ENCODE data around the gene SPANXN4.

SPANXN4 gene, protein sequence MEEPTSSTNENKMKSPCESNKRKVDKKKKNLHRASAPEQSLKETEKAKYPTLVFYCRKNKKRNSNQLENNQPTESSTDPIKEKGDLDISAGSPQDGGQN

DNA sequence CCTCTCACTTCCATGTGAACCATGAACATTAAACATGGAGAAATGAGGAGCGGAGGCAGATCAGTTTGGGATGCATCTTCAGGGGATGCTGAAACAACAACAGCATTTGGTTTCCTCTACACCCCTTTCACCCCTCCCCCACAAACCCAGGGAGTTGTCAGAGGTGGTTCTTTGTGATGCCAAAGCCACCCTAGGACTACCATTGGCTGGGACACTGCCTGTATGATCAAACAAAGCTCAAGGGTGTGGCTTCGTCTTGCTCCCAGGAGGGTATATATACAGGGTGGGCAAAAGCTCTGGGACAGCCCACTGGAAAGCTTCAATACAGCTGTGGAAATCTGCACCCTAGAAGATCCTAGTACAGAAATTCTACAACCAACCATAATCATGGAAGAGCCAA is at the start of gene SPANXN4:
Gene SPANXN4 (plus strand): TSS at position 301 of the 400 bp plus-strand sequence. CDS start 87 bp downstream, at position 388.
- no peaks in the 10 kb centered on the region for H3K36me3 ChIP-seq (ENCODE audit: insufficient read depth, low read length)
- no peaks in the 10 kb centered on the region for H3K27me3 ChIP-seq (ENCODE audit: insufficient read depth, low read length)
- H3K4me1 ChIP-seq (ENCODE audit: insufficient read depth, low read length): no peaks in the 10 kb centered on the region

DNA sequence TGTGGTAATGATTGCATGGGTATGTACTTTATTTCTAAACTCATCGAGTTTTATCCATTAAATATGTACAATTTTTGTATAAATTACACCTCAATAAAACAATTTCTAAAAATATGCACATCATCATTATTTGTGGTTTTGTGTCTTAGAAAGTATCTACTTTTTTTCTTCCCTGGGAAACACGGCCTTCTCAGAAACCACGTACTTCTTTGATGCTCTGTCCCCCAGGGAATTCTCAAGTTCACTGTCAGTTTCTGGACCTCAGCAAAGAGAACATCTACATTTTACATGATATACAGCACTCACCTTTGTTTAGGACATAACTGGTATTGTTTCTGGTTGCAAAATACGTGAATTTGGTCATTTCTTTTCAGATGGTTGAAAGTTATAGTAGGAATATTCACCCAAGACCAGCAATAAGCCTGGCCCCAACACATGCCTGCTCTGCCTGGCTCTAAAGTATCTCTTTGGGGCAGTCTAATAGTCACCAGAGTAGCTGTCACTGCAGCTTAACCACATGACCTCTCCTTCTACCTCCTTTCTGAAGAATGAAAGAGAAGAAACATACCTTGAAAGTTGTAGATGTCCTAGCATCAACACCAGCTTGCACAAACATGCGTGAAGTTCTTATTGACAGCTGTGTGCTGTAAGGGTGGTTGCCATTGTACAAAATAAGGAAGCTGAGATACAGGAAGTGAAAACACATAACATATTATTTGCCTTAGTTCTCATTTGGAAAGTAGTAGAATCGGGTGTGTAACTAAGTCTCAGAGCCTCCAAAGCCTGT is 48.4 kb upstream of the SPANXN4 start:
- Histone ChIP-seq H3K4me3 (ENCODE audit: low read length) (no peak overlapping the region), H3K27me3 (ENCODE audit: insufficient read depth, low read length) (no peaks in the 10 kb centered on the region), H3K9me3 (ENCODE audit: low read length) (no peaks in the 10 kb centered on the region), H3K4me1 (ENCODE audit: insufficient read depth, low read length) (no peaks in the 10 kb centered on the region), H2AFZ (ENCODE audit: low read depth, low read length) (no peak overlapping the region), H3K36me3 (ENCODE audit: insufficient read depth, low read length) (no peaks in the 10 kb centered on the region)

More for the DNA sequence above, at the start of gene SPANXN4:
- no peaks in the 10 kb centered on the region for H3K9me3 ChIP-seq (ENCODE audit: low read length)
- no peak within 1 kb of the TSS for H2AFZ ChIP-seq (ENCODE audit: low read depth, low read length)
- H3K4me3 ChIP-seq (ENCODE audit: low read length): no peak within 1 kb of the TSS

DNA sequence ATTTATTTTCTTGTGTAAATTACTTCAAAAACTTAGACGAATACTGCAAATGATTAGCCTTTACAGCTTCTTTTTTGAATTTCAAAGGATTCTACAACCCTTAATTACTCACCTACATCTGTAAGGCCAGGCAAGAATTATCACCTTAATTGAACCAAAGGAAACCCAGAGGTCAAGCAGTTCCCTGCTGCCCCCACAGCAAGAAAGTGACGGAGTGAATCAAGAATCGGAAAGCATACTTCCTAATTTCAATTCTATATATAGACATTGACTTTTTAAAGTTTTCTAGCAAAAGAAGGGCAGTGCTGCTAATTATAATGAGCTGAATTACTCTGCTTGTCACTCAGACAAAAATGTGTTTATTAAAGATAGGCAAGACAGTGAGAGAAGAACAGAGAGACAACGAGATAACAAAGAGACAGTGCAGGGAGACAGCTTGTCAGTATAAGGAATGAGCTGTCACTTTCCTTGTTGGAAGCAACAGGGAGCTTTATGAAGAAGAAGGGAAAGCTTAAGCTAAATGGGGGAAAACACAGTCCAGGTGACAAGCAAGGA is 47.5 kb upstream of the SPANXN4 start:
- H3K36me3 ChIP-seq (ENCODE audit: insufficient read depth, low read length): no peaks in the 10 kb centered on the region
- no peaks in the 10 kb centered on the region for H3K9me3 ChIP-seq (ENCODE audit: low read length)
- no peak overlapping the region for H2AFZ ChIP-seq (ENCODE audit: low read depth, low read length)
- H3K4me1 ChIP-seq (ENCODE audit: insufficient read depth, low read length): no peaks in the 10 kb centered on the region
- no peaks in the 10 kb centered on the region for H3K27me3 ChIP-seq (ENCODE audit: insufficient read depth, low read length)
- no peak overlapping the region for H3K4me3 ChIP-seq (ENCODE audit: low read length)

DNA sequence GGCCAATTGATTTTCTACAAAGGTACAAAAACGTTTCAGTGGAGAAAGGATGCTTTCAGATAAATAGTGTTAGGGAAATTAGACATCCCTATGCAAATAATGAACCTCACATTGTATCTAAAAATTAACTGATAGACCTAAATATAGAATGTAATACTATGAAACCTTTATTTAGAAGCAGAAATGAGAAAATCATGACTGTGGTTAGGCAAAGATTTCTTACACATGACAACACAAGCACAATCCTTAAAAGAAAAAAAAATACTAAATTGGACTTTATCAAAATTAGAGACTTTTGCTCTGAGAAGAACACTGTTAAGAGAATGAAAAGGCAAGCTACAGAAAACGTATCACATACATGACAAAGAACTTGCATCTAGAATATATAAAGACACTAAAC is 43.0 kb upstream of the SPANXN4 start:
- Histone ChIP-seq H2AFZ (ENCODE audit: low read depth, low read length) (no peak overlapping the region), H3K4me3 (ENCODE audit: low read length) (no peak overlapping the region), H3K36me3 (ENCODE audit: insufficient read depth, low read length) (no peaks in the 10 kb centered on the region), H3K9me3 (ENCODE audit: low read length) (no peaks in the 10 kb centered on the region), H3K27me3 (ENCODE audit: insufficient read depth, low read length) (no peaks in the 10 kb centered on the region), H3K4me1 (ENCODE audit: insufficient read depth, low read length) (no peaks in the 10 kb centered on the region)

DNA sequence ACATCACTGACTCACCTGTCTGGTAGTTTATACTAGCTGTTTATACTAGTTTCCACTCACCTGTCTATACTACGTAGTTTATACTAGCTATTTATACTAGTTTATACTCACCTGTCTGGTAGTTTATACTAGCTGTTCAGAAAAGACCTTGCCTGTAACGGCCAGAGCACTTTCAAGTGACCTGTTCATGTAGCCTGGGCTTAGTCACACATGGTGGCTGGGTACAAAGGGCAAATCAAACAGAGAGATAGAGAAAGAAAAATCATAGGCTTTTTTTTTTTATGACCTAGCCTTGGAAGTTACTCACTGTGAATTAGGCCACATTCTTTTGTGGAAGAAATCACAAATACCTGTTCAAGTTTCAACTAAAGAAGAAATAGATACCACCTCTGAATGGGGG is 30.7 kb upstream of the SPANXN4 start:
- H3K9me3 ChIP-seq (ENCODE audit: low read length): no peaks in the 10 kb centered on the region
- no peak overlapping the region for H3K4me3 ChIP-seq (ENCODE audit: low read length)
- H3K27me3 ChIP-seq (ENCODE audit: insufficient read depth, low read length): no peaks in the 10 kb centered on the region
- no peaks in the 10 kb centered on the region for H3K36me3 ChIP-seq (ENCODE audit: insufficient read depth, low read length)
- H3K4me1 ChIP-seq (ENCODE audit: insufficient read depth, low read length): no peaks in the 10 kb centered on the region
- no peak overlapping the region for H2AFZ ChIP-seq (ENCODE audit: low read depth, low read length)

DNA sequence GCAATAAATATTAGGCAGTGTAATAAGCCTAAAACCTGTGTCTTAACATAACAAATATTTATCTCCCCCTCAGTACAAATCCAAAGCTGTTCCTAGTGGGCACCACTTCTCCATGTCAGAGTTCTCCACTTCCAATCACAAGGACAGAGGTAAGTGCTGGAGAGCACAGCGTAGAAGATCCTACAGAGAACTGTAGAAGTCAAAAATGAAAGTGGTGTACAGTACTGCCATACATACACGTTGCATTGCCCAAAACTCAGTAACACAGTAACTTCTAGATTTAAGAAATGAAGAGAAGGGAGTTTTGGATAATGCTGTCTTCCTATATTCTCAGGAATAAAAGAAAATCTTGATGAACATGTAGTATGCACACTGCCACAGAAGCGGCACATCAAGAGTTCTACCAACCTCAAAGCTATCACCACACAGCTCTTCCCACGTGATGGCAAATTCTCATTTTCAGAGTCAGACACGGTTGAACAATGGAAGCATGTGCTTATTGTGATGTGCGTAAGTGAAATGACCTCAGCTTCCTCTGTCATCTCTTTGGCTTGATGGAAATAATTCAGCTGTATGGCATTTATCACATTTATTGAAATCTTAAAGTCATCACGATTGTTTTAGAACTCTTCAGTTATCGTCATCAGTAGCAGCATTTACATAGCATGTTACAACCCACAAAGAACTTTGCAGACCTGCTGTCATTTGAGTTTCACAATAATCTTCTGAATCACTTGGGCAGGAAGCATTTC is 27.1 kb upstream of the SPANXN4 start:
- H3K9me3 ChIP-seq (ENCODE audit: low read length): no peaks in the 10 kb centered on the region

DNA sequence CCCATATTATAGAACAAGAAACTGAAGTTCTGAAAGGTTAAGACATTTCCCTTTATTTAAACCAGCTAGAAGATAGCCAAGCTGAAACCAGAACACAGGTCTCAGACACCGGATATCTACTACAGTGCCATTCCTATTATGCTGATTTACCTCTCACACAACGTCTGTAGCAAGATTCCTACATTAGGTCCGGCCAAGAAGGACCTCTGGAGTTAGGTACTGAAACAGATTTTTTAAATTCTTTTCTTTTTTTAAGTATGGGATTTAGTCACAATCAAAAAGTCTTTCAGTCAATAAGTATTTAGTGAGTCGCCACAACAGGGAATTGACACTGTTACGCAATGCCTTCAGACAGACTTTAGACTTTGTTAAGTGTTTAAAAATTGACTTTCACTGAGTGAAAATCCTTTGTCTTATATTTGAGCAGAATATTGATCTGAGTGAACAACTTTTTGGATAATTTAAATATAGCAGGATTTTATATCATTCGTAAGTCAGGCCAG is 26.5 kb upstream of the SPANXN4 start:
- Histone ChIP-seq H3K9me3 (ENCODE audit: low read length) (no peaks in the 10 kb centered on the region), H3K4me1 (ENCODE audit: insufficient read depth, low read length) (no peaks in the 10 kb centered on the region), H3K27me3 (ENCODE audit: insufficient read depth, low read length) (no peaks in the 10 kb centered on the region), H3K4me3 (ENCODE audit: low read length) (no peak overlapping the region), H2AFZ (ENCODE audit: low read depth, low read length) (no peak overlapping the region), H3K36me3 (ENCODE audit: insufficient read depth, low read length) (no peaks in the 10 kb centered on the region)

More for the DNA sequence above, 27.1 kb upstream of the SPANXN4 start:
- Histone ChIP-seq H2AFZ (ENCODE audit: low read depth, low read length) (no peak overlapping the region), H3K4me1 (ENCODE audit: insufficient read depth, low read length) (no peaks in the 10 kb centered on the region), H3K4me3 (ENCODE audit: low read length) (no peak overlapping the region), H3K36me3 (ENCODE audit: insufficient read depth, low read length) (no peaks in the 10 kb centered on the region), H3K27me3 (ENCODE audit: insufficient read depth, low read length) (no peaks in the 10 kb centered on the region)

DNA sequence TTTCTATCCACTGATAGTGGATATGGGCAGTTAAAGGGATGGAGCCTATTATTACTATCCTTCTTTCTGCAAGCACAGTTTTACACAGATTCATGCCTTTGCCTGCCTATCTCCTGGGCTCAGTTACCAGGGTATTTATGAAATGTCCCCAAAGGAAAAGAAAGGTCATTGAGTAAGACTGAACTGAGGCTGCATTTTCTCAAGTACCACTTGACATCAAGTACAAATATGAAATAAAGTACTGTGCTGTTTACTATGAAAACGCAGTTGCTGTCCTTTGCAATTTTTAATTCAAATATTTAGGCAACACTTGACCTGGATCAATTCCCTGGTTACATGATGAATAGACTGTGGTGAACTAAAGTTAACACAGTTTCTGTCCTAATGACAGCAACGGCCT is 23.5 kb upstream of the SPANXN4 start:
- no peak overlapping the region for H2AFZ ChIP-seq (ENCODE audit: low read depth, low read length)
- no peaks in the 10 kb centered on the region for H3K9me3 ChIP-seq (ENCODE audit: low read length)
- H3K36me3 ChIP-seq (ENCODE audit: insufficient read depth, low read length): no peaks in the 10 kb centered on the region
- no peak overlapping the region for H3K4me3 ChIP-seq (ENCODE audit: low read length)
- peaks cover 3% of the 10 kb centered on the region for H3K27me3 ChIP-seq (ENCODE audit: insufficient read depth, low read length)
- H3K4me1 ChIP-seq (ENCODE audit: insufficient read depth, low read length): no peaks in the 10 kb centered on the region

DNA sequence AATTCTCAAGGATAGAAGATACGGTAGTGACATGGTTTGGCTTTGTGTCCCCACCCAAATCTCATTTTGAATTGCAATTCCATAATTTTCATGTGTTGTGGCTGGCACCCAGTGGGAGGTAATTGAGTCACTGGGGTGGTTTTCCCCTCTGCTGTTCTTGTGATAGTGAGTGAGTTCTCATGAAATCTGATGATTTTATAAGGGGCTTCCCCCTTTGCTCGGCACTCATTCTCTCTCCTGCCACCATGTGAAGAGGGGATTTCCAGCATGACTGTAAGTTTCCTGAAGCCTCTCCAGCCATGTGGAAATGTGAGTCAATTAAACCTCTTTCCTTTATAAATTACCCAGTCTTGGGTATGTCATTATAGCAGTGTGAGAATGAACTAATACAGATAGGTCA is 8.5 kb upstream of the SPANXN4 start:
- Histone ChIP-seq H3K4me1 (ENCODE audit: insufficient read depth, low read length) (no peaks in the 10 kb centered on the region), H3K27me3 (ENCODE audit: insufficient read depth, low read length) (no peaks in the 10 kb centered on the region), H3K4me3 (ENCODE audit: low read length) (no peak overlapping the region), H3K36me3 (ENCODE audit: insufficient read depth, low read length) (no peaks in the 10 kb centered on the region), H2AFZ (ENCODE audit: low read depth, low read length) (no peak overlapping the region), H3K9me3 (ENCODE audit: low read length) (no peaks in the 10 kb centered on the region)

DNA sequence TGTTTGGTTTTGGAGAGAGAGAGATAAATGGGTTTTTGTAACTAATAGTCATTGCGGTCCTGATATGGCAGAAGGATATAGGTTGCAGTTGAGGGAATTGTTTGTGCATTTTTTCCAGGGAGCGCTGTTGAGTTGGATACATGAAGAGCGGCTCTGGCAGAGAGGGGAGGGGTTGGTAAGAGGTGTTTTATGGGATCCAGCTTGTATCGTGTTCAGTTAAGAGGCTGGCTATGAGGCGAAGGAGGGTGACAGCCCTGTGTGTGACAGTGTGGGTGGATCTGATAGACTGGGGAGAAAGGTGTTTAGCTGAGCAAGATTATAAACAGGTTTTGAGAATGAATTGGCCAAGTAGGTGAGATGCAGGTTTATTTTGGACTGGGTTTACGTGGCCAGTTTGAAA is 1.5 kb downstream of the SPANXN4 start:
- Histone ChIP-seq H3K4me3 (ENCODE audit: low read length) (no peak overlapping the region), H3K27me3 (ENCODE audit: insufficient read depth, low read length) (no peaks in the 10 kb centered on the region), H3K9me3 (ENCODE audit: low read length) (no peaks in the 10 kb centered on the region), H3K36me3 (ENCODE audit: insufficient read depth, low read length) (no peaks in the 10 kb centered on the region), H3K4me1 (ENCODE audit: insufficient read depth, low read length) (no peaks in the 10 kb centered on the region), H2AFZ (ENCODE audit: low read depth, low read length) (no peak overlapping the region)

DNA sequence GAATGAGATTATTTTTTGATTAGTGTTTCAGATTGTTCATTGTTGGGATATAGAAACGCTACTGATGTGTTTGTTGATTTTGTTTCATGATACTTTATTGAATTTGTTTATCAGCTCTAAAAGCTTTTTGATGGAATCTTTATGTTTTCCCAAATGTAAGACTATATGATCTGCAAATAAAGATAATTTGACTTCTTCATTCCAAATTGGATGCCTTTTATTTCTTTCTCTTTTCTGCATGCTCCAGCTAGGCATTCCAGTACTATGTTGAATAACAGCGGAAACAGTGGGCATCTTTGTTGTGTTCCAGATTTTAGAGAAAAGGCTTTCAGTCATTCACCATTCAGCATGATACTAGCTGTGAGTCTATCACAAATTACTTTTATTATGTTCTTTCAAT is 21.8 kb downstream of the SPANXN4 start:
- no peaks in the 10 kb centered on the region for H3K4me1 ChIP-seq (ENCODE audit: insufficient read depth, low read length)
- no peak overlapping the region for H3K4me3 ChIP-seq (ENCODE audit: low read length)
- no peaks in the 10 kb centered on the region for H3K27me3 ChIP-seq (ENCODE audit: insufficient read depth, low read length)
- H3K9me3 ChIP-seq (ENCODE audit: low read length): no peaks in the 10 kb centered on the region
- H2AFZ ChIP-seq (ENCODE audit: low read depth, low read length): no peak overlapping the region
- H3K36me3 ChIP-seq (ENCODE audit: insufficient read depth, low read length): no peaks in the 10 kb centered on the region

DNA sequence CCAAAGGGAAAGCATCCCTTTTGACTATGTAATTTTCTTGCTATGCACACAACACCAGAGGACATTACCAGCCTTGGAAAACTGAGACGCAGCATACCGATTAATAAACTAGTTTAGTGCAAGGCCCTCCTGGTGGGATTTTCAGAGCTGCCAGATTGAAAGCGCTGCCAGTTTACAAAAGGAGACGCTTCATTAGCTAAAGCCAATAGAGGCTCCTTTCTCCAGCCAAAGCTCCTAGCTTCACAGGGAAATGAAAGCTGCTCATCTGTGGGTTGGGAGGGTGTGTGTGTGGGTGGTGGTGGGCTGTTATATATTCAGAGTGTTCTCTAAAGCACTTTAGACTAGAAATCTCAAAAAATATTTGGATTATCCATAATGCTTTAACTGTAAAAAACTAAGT is 32.4 kb downstream of the SPANXN4 start:
- Histone ChIP-seq H3K4me3 (ENCODE audit: low read length) (no peak overlapping the region), H2AFZ (ENCODE audit: low read depth, low read length) (no peak overlapping the region), H3K27me3 (ENCODE audit: insufficient read depth, low read length) (no peaks in the 10 kb centered on the region), H3K36me3 (ENCODE audit: insufficient read depth, low read length) (no peaks in the 10 kb centered on the region), H3K4me1 (ENCODE audit: insufficient read depth, low read length) (peaks cover 12% of the 10 kb centered on the region), H3K9me3 (ENCODE audit: low read length) (no peaks in the 10 kb centered on the region)

DNA sequence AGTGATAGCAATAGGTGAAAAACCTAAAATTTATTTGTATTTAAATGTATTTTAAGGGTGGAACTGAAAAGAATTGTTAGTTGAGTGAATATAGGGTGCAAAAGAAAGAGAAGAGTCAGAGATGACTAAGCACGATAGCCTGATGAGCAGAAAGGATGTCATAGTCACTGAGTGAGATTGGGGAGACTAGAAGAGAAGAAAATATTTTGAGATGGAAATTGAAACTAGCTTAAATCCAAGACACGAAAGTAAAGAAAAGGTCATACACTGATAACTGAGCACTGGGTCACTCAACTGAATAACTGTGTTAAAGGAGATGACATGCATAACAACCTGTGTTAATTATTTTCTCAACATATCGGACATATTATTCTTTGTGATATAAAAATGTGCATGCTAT is 55.5 kb downstream of the SPANXN4 start:
- no peaks in the 10 kb centered on the region for H3K4me1 ChIP-seq (ENCODE audit: insufficient read depth, low read length)
- no peak overlapping the region for H2AFZ ChIP-seq (ENCODE audit: low read depth, low read length)
- H3K36me3 ChIP-seq (ENCODE audit: insufficient read depth, low read length): no peaks in the 10 kb centered on the region
- no peaks in the 10 kb centered on the region for H3K27me3 ChIP-seq (ENCODE audit: insufficient read depth, low read length)
- no peak overlapping the region for H3K4me3 ChIP-seq (ENCODE audit: low read length)
- H3K9me3 ChIP-seq (ENCODE audit: low read length): no peaks in the 10 kb centered on the region

Measured in neuron (in vitro differentiated cells).